Loucy (cell line): ENCODE measurements around the gene AUH.

Source experiments
- CTCF ChIP-seq: fragments of 200-600 bp; sonication (generic); conservative IDR thresholded peaks from 2 replicates; pipeline ENCODE4 v1.5.1; 2014; ENCODE audit warnings: mild to moderate bottlenecking, antibody characterized with exemption, low read length
- EZH2phosphoT487 ChIP-seq: fragments of 200-600 bp; IDR thresholded peaks from 2 replicates; pipeline ENCODE4 v1.6.1; 2018; ENCODE audit warnings: antibody characterized with exemption, mild to moderate bottlenecking, moderate library complexity, borderline replicate concordance

DNA sequence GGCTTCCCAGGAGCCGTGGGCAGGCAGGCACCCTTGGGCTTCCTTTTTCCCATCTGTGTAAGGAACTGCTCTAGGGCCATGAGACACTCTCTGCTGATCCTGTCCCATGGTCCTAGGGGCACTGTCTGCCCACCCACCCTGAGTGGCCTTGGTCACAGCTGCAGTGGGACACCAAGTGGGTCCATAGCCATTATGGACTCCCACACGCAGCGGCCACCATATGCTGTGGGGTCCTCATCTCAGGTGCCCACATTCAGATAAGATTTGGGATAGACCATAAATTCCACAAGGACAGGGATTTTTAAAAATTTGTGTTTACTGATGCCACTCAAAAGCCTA lies 180.8 kb downstream of the AUH start:
- TF ChIP-seq CTCF (no peak), EZH2phosphoT487 (no peak)
